ENCODE results near the gene TAP2.
A peak's percentile ranks its signal among the peaks of the same experiment; 100 is the strongest.
"Not testable (repeated sequence)": the region's sequence is repeated elsewhere in the genome, so short reads cannot be mapped to it uniquely, and the experiment has no call there.

TAP2 gene

GRCh38 chr6:32838114-32838958 is at the start of gene TAP2:
Gene TAP2 (minus strand): TSS chr6:32838739. CDS start chr6:32838233, 506 bp downstream.
- peak; percentile 98 for DNase-seq (ENCODE audit: low spot score)

GRCh38 chr6:32887616-32888015 is 49.1 kb upstream of the TAP2 start:
- no peak for DNase-seq (ENCODE audit: low spot score)

GRCh38 chr6:32886681-32887383 is 48.3 kb upstream of the TAP2 start:
- DNase-seq (ENCODE audit: low spot score) = no peak

GRCh38 chr6:32885698-32886286 is 47.3 kb upstream of the TAP2 start:
- peak; percentile 80 for DNase-seq (ENCODE audit: low spot score)

- no peak for DNase-seq (ENCODE audit: low spot score)
These were observed 45.2 kb upstream of the TAP2 start for GRCh38 chr6:32883789-32884188.

- DNase-seq (ENCODE audit: low spot score) = no peak
These were observed 44.3 kb upstream of the TAP2 start for GRCh38 chr6:32882879-32883250.

GRCh38 chr6:32880962-32881361 is 42.4 kb upstream of the TAP2 start:
- not testable (repeated sequence) for DNase-seq (ENCODE audit: low spot score)

- no peak for DNase-seq (ENCODE audit: low spot score)
These were observed 41.2 kb upstream of the TAP2 start for GRCh38 chr6:32879691-32880090.

- DNase-seq (ENCODE audit: low spot score) = no peak
These were observed 38.1 kb upstream of the TAP2 start for GRCh38 chr6:32876603-32877002.

GRCh38 chr6:32873947-32874346 is 35.4 kb upstream of the TAP2 start:
- not testable (repeated sequence) for DNase-seq (ENCODE audit: low spot score)

GRCh38 chr6:32868257-32868788 is 29.8 kb upstream of the TAP2 start:
- DNase-seq (ENCODE audit: low spot score) = peak; percentile 89

- DNase-seq (ENCODE audit: low spot score) = no peak
These were observed 29.2 kb upstream of the TAP2 start for GRCh38 chr6:32867554-32868256.

- DNase-seq (ENCODE audit: low spot score) = peak; percentile 22
These were observed 28.5 kb upstream of the TAP2 start for GRCh38 chr6:32867022-32867477.

- DNase-seq (ENCODE audit: low spot score) = no peak
These were observed 27.3 kb upstream of the TAP2 start for GRCh38 chr6:32865724-32866443.

GRCh38 chr6:32862725-32863124 is 24.2 kb upstream of the TAP2 start:
- no peak for DNase-seq (ENCODE audit: low spot score)

GRCh38 chr6:32860674-32861073 is 22.1 kb upstream of the TAP2 start:
- DNase-seq (ENCODE audit: low spot score) = no peak

GRCh38 chr6:32858194-32858593 is 19.7 kb upstream of the TAP2 start:
- no peak for DNase-seq (ENCODE audit: low spot score)

GRCh38 chr6:32857156-32857891 is 18.8 kb upstream of the TAP2 start:
- no peak for DNase-seq (ENCODE audit: low spot score)

GRCh38 chr6:32855467-32856174 is 17.1 kb upstream of the TAP2 start:
- DNase-seq (ENCODE audit: low spot score) = no peak
